AG04450 (cell line): ENCODE data around the gene MPP1. TPM values are rescaled to one million over a fixed set of nuclear protein-coding genes. Genes with fewer than 3 reads are reported as not detected.

Experiments
- CTCF ChIA-PET: fragments of 300-600, 350-600 bp; formaldehyde crosslinking; extraction: SDS; loops from one replicate; lab custom pipeline; 2022; ENCODE audit warnings: antibody characterized with exemption, inconsistent platforms; lab: Charles Lee
- POLR2A ChIA-PET: fragments of 350-600 bp; formaldehyde crosslinking; extraction: SDS; loops from one replicate; lab custom pipeline; 2021; ENCODE audit warnings: antibody characterized with exemption, inconsistent platforms; lab: Yijun Ruan, JAX
- DNase-seq: peaks from one replicate; pipeline ENCODE4 v3.0.0-alpha.2; 2011; ENCODE audit warnings: low read depth, low spot score
- H3K27ac ChIP-seq: one replicate; pipeline ENCODE4 v1.5.1; 2012; ENCODE audit warnings: low read depth, low read length, control low read depth
- H3K27me3 ChIP-seq: one replicate; pipeline ENCODE4 v1.6.0; 2012; ENCODE audit warnings: low read length; ENCODE audit not compliant: control insufficient read depth, insufficient read depth
- H3K4me3 ChIP-seq: 2 replicates; pipeline ENCODE4 v1.5.1; 2011; ENCODE audit warnings: mild to moderate bottlenecking, low read depth, low read length, control low read depth
- H3K9me3 ChIP-seq: 2 replicates; pipeline ENCODE4 v1.5.1; 2012; ENCODE audit warnings: low read length; ENCODE audit not compliant: control insufficient read depth, insufficient read depth
- CTCF ChIP-seq: IDR thresholded peaks from 2 replicates; pipeline ENCODE4 v1.5.1; 2011; ENCODE audit warnings: low read depth, low read length, control low read depth, inconsistent platforms
- polyA plus RNA-seq: library from polyadenylated mRNA; depleted of rRNA; stranded (reverse); fragments of >200 nt; gene quantifications from 2 replicates; pipeline ENCODE4 v1.2.3, GENCODE V29; 2011

The MPP1 gene
- polyA plus RNA-seq, 1 experiment = 30.3 TPM

- Histone ChIP-seq H3K4me3 (no peak overlapping the region), H3K27me3 (no peaks in the 10 kb centered on the region), H3K27ac (no peak overlapping the region), H3K9me3 (no peaks in the 10 kb centered on the region)
- ChIA-PET POLR2A (no interaction called here), CTCF (no interaction called here)
- TF ChIP-seq CTCF = no peak
- DNase-seq = no peak
These were observed 13.8 kb downstream of the MPP1 start for GRCh38 chrX:154791467-154791866.

- Histone ChIP-seq H3K27ac (no peak overlapping the region), H3K4me3 (no peak overlapping the region), H3K9me3 (no peaks in the 10 kb centered on the region), H3K27me3 (no peaks in the 10 kb centered on the region)
- POLR2A ChIA-PET = no interaction called here
- no peak for TF ChIP-seq CTCF
- DNase-seq = no peak
- CTCF ChIA-PET = no interaction called here
These were observed 19.6 kb downstream of the MPP1 start for GRCh38 chrX:154785716-154786115.

GRCh38 chrX:154784149-154784995 lies 20.9 kb downstream of the MPP1 start:
- H3K9me3 ChIP-seq = no peaks in the 10 kb centered on the region
- CTCF ChIA-PET = no interaction called here
- DNase-seq = no peak
- no peak overlapping the region for H3K4me3 ChIP-seq
- POLR2A ChIA-PET = no interaction called here
- no peak overlapping the region for H3K27ac ChIP-seq
- TF ChIP-seq CTCF = no peak
- no peaks in the 10 kb centered on the region for H3K27me3 ChIP-seq

GRCh38 chrX:154780968-154781367 lies 24.3 kb downstream of the MPP1 start:
- Histone ChIP-seq H3K27me3 (no peaks in the 10 kb centered on the region), H3K4me3 (no peak overlapping the region), H3K9me3 (no peaks in the 10 kb centered on the region), H3K27ac (no peak overlapping the region)
- CTCF ChIA-PET = interaction anchor here (0.6 kb wide), 1 partner anchor 17 kb away, joined by 5 read pairs; no protein-coding TSS in a partner anchor
- POLR2A ChIA-PET = no interaction called here
- DNase-seq = no peak
- TF ChIP-seq CTCF = no peak

GRCh38 chrX:154779261-154779660 lies 26.0 kb downstream of the MPP1 start:
- Histone ChIP-seq H3K4me3 (no peak overlapping the region), H3K9me3 (no peaks in the 10 kb centered on the region), H3K27me3 (no peaks in the 10 kb centered on the region), H3K27ac (peak overlapping the region; percentile 57)
- DNase-seq = peak; percentile 23
- TF ChIP-seq CTCF = no peak
- ChIA-PET CTCF (no interaction called here), POLR2A (interaction anchor here (1.0 to 1.7 kb wide), 2 partner anchors 17 to 26 kb away, joined by 3 to 7 read pairs; partner anchors contain the start of gene MPP1)
